GM18511 (cell line): ENCODE measurements around the gene IFI35.

Experiments
- ATAC-seq: cut with Tn5 transposase; IDR thresholded peaks from one replicate; pipeline ENCODE4 v1.9.1; 2021; ENCODE audit warnings: mild to moderate bottlenecking, moderate library complexity; ENCODE audit not compliant: unreplicated experiment

Gene IFI35

GRCh38 chr17:43020789-43021740, 14.5 kb downstream of the IFI35 start:
- ATAC-seq, result no peak

GRCh38 chr17:43021741-43022512, 15.3 kb downstream of the IFI35 start, which contains the start of gene VAT1:
VAT1 (minus strand) TSS chr17:43022385; CDS start chr17:43022322, 63 bp downstream.
- no peak for ATAC-seq

- ATAC-seq, result peak; percentile 64
Measured at GRCh38 chr17:43024407-43025289, 18.1 kb downstream of the IFI35 start, which contains the start of gene RND2. RND2 (plus strand) TSS chr17:43025231; CDS start chr17:43025348, 117 bp downstream.

- no peak for ATAC-seq
Measured at GRCh38 chr17:43025290-43025657, 18.7 kb downstream of the IFI35 start.

GRCh38 chr17:43025766-43026537, 19.4 kb downstream of the IFI35 start:
- no peak for ATAC-seq

GRCh38 chr17:43026595-43026994, 20.0 kb downstream of the IFI35 start:
- no peak for ATAC-seq

- ATAC-seq, result no peak
Measured at GRCh38 chr17:43027091-43028032, 20.8 kb downstream of the IFI35 start.

GRCh38 chr17:43028221-43028861, 21.8 kb downstream of the IFI35 start:
- no peak for ATAC-seq

- no peak for ATAC-seq
Measured at GRCh38 chr17:43030137-43030767, 23.7 kb downstream of the IFI35 start.

GRCh38 chr17:43031666-43032065, 25.1 kb downstream of the IFI35 start:
- no peak for ATAC-seq

GRCh38 chr17:43033948-43034881, 27.6 kb downstream of the IFI35 start:
- ATAC-seq, result no peak

GRCh38 chr17:43034894-43035293, 28.3 kb downstream of the IFI35 start:
- no peak for ATAC-seq

- ATAC-seq, result no peak
Measured at GRCh38 chr17:43039646-43040045, 33.1 kb downstream of the IFI35 start.

GRCh38 chr17:43040655-43041054, 34.1 kb downstream of the IFI35 start:
- no peak for ATAC-seq

GRCh38 chr17:43042025-43042628, 35.5 kb downstream of the IFI35 start:
- no peak for ATAC-seq

- no peak for ATAC-seq
Measured at GRCh38 chr17:43043307-43043706, 36.7 kb downstream of the IFI35 start.
